GM19463 (cell line): ENCODE data around the gene PRKACB.

Source experiments
- ATAC-seq: cut with Tn5 transposase; IDR thresholded peaks from one replicate; pipeline ENCODE4 v1.9.1; 2021; ENCODE audit warnings: mild to moderate bottlenecking, moderate library complexity; ENCODE audit not compliant: unreplicated experiment

The PRKACB gene

DNA sequence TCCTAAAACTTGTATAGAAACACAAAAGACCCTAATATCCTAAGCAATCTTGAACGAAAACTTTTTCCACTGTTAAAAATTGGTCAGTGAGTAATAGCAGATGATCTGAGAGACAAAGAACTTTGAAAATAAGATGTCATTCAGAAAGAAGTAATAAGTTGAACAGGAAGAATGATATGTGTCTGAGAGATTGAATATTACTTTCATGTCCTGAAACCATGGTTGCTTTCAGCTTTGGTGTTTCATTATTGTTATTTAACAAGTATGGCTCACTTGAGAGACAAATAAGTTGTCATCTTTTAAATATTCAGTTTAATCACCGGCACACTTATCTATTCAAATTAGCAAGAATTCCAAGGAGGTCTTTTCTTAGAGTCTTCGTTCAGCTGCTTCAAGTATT lies 11.4 kb downstream of the PRKACB start:
- no peak for ATAC-seq

GRCh38 chr1:84156210-84156621 lies 12.1 kb downstream of the PRKACB start:
- ATAC-seq: peak; percentile 49

- ATAC-seq: no peak
Measured at GRCh38 chr1:84159533-84160240, 15.6 kb downstream of the PRKACB start.

DNA sequence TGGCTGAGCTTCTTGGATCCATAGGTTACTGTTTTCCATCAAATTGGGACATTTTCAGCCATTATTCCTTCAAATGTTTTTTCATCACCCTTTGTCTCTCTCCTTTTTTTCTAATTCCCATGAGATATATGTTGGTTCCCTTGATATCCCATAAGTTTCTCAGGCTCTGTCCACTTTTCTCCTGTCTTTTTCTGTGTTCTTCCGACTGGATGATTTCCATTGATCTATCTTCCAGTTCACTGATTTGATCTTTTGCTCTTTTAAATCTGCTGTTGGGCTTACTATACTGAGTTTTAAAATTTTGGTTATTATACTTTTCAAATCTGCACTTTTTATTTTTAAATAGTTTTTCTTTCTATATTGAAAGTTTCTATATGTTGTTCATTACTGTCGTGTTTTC lies 18.2 kb downstream of the PRKACB start:
- no peak for ATAC-seq

DNA sequence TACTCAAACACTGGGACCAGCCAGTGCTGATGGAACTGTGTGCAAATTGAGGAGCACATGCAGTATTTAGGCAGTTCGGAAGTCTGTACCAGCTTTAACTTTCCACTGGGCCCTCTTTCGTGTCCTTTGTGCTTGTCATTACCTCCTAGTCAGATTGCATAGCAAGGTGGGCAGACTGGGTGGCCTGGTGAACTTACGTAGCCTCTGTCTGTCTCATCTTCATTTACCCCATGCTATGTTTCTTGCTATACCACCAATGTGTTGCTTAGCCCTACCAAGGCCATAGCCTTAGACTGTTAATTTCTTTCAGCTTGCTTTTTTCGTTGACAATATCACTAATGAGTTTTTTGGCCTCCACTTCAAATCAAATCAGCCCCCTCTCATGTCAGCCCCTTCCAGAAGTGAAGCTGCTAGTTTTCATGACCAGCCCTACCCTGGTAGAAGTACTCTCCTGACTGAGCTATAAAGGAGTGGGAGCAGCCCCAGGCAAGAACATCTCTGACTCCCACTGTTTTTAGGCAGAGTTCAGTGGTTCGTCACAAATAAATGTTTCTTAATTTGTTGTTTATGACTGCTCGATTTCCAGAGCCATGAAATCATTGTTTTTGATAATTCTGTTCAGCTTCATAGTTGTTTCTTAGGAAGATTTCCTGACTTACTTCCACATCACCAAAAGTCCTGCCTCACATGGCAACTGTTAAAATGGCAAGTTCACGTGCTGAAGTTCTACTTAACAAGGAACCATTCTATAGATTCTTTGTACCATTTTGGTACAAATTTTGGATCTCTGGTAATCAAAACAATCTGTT lies 19.3 kb downstream of the PRKACB start:
- no peak for ATAC-seq

DNA sequence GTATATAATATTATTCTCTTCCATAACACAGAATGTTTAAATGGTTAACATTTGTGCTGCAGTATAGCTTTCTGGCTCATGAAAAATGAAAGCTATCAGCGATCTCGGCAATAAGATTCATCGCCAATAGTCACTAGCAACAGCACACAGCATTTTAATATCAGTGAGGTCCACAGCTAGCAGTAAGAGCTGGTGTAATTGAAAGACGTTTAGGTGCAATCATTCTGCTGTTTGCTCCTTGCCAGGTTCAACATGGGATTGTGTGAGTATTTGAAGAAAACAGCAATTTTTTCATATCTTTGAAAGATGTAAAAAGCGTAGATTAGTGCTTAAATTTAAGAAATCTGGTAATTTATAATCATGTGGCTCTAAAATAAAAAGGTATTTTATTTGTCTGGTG lies 20.1 kb downstream of the PRKACB start:
- no peak for ATAC-seq

- ATAC-seq: no peak
Measured at GRCh38 chr1:84164567-84165021, 20.5 kb downstream of the PRKACB start.

GRCh38 chr1:84165601-84166000 lies 21.5 kb downstream of the PRKACB start:
- ATAC-seq: no peak

- ATAC-seq: peak; percentile 98
Measured at GRCh38 chr1:84166797-84167196, 22.7 kb downstream of the PRKACB start.

DNA sequence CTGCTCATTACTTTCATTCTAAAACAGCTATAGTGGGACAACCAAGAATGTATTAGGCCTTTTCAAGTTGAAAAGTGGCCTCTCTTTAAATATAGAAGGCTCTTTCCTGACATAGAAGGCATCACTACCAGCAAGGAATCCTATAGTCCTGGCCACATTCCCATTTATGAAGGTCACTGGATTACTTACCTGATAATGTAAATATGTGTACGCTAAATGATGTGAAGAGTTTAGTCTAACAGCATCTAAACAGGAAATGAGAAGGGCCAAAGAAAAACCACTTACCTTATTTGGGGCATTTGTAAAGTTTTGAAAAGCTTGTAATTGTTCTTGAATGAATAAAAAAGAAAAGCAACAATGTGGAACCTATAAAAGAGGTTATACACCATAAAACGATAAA lies 24.7 kb downstream of the PRKACB start:
- no peak for ATAC-seq

DNA sequence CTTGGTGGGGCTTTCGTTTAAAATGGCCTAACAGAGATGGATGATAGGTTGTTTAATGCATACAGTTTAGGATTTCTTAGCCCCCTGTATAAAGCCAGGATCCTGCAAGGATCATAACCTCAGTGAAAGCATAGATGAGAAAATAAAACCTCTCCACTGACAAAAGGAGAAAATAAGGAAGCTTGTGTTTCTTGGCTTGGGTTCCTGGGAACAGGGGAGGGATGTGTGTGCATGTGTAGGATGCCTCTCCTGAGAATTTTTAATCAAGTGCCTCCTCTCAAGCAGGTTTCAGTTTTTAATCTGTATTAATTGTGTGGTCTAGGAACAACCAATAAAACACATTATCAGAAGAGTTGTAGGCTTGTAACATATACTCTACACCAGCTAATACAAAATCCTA lies 26.1 kb downstream of the PRKACB start:
- no peak for ATAC-seq

GRCh38 chr1:84171481-84171880 lies 27.4 kb downstream of the PRKACB start:
- ATAC-seq: no peak

DNA sequence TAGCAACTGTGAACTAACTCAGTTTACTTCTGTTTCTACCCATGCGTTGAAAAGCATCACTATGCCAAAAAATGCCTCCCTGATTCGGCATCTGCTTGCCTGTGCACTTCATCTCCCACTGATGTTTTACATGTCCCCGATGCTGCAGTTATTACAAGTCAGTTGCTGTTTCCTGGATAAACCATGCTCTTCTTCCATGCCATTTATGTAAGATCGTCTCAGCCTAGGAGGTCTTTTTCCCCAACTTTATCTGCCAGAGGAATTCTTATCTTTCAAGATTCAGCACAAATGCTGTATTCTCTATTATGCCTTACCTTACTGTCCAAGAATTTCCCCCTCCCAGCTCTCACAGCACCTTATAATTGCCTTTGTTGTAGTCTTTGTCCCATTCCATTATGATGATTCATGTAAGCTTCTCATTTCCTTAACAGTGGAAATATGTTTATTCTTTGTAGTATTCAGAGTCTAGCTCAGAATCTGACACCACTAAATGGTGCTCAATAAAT lies 30.0 kb downstream of the PRKACB start:
- no peak for ATAC-seq

DNA sequence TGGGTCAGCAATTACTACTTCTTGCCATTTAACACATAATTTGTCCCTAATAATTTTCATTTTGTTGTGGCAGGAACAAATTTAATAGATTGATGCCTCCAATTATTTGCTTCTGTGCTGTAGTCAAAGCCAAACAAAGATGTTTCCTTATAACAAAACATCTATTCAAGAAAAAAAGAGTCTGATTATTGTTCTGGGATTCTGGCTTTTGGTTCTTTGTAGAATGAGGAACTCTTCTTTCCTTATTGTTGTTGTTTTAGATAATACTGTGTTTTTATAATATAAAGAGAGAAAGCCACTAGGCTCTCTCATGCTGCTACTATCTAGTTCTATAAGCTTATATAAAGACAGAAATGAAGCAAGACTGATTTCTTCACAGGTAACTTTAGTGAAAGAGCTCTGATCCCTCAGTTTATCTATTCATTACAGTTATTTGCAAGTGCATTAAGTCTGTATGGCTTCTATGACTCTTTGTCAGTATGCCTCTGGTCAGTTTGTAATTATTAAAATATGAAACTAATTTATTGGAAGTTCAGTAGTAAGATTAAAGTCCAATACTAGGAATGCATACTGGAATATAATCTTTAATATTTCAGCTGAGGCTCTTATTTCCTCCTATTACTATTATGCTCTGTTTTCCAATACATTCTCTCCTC lies 37.4 kb downstream of the PRKACB start:
- no peak for ATAC-seq

DNA sequence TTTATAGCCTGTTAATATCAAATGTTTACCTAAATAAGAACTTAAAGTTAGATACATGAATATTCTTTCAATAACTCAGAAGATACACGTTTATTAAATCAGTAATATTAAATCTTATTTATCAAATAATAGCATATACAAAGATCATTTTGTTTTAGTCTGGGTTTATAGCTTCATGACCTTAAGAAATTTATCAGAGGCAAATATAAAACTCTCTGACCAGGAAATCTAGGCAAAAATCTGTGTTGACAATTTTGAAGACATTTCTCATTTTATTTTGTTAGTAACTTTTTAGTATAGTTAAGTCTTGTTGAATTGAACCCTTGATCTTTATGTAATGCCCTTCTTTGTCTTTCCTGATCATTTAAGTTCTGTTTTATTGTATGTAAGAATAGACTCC lies 46.4 kb downstream of the PRKACB start:
- ATAC-seq: no peak

GRCh38 chr1:84192681-84193080 lies 48.6 kb downstream of the PRKACB start:
- no peak for ATAC-seq

GRCh38 chr1:84198832-84199231 lies 54.8 kb downstream of the PRKACB start:
- ATAC-seq: no peak

DNA sequence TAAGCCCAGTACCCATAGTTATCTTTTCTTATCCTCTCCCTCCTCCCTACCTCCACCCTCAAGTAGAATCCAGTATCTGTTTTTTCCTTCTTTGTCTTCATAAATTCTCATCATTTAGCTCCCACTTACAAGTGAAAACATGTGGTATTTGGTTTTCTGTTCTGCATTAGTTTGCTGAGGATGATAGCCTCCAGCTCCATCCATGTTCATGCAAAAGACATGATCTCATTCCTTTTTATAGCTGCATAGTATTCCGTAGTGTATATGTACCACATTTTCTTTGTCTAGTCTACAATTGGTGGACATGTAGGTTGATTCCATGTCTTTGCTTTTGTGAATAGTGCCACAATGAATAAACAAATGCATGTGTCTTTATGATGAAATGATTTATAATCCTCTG lies 55.2 kb downstream of the PRKACB start:
- ATAC-seq: no peak

DNA sequence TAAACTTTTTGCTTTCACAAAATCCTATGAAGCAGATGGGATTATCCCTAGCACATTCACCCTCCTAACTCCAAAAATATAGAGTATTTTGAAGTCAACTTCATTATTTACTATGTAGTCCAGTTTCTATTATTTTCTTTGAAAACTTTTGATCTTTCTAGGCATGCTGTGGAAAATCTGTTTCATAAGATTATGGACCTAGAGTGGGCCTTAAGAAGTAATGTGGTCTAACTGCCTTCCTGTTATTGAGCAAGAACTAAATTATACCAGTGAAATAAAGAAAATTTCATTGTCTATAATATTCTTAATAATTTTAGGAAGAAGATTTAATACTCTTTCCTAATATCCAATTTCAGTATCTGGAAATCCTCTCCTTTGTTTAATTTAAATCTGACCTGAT lies 58.1 kb downstream of the PRKACB start:
- no peak for ATAC-seq

DNA sequence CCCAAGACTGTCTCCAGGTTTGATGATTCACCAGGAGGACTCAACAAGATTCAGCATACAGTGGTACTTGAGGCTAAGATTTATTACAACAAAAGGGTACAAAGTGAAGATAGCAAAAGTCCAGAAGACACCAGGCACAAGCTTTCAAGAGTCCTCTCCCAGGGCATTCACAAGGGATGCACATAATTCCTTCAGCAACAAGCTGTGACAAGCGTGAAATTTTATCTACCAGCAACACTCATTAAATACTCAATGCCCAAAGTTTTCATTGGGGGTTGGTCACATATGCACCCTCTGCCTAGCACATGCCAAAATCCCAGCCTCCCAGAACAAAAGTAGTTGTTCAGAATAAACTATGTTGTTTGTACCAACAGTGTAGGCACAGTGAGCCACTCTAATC lies 62.3 kb downstream of the PRKACB start:
- no peak for ATAC-seq

DNA sequence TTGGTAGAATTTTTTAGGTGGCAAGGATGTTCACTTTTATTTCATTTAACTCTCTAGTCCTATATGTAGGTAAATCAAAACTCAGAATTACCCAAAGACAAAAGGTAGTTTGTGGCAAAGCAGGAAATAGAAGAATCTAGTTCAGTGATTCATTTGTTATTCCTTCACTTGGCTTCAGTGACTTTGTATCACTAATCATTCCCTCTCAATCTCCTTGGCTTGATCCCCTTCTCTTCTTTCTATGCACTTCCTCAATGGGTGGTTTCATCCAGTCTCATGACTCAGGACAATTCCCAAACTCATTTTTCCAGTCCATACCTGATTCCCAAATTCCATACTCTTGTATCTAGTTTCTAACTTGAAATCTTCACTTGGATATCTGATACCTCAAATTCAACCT lies 64.9 kb downstream of the PRKACB start:
- no peak for ATAC-seq
